Ascending aorta (tissue), 2 donors: ENCODE results near the gene RGS7. TPM values are rescaled to one million over a fixed set of nuclear protein-coding genes. Genes with fewer than 3 reads are reported as not detected.

Source experiments
- DNase-seq, 2 donors: peaks; one replicate each; pipeline ENCODE4 v3.0.0-alpha.2; 2019; ENCODE audit warnings: low spot score in 2 of 2
- H3K27ac ChIP-seq, 2 donors: fragments of 200-600 bp; sonication (generic); one replicate each; pipeline ENCODE4 v1.5.1; 2016 to 2017; ENCODE audit warnings: mild to moderate bottlenecking in 1 of 2
- H3K27me3 ChIP-seq: fragments of 200-600 bp; sonication (generic); one replicate; pipeline ENCODE4 v1.5.1; 2017
- H3K36me3 ChIP-seq, 2 donors: fragments of 200-600 bp; sonication (generic); one replicate each; pipeline ENCODE4 v1.5.1; 2016
- H3K4me1 ChIP-seq, 2 donors: fragments of 200-600 bp; sonication (generic); one replicate each; pipeline ENCODE4 v1.5.1; 2016 to 2017; ENCODE audit warnings: mild to moderate bottlenecking in 1 of 2
- H3K4me3 ChIP-seq, 2 donors: fragments of 200-600 bp; sonication (generic); one replicate each; pipeline ENCODE4 v1.5.1; 2016 to 2017; ENCODE audit warnings: mild to moderate bottlenecking in 1 of 2
- H3K9me3 ChIP-seq, 2 donors: fragments of 200-600 bp; sonication (generic); one replicate each; pipeline ENCODE4 v1.5.1; 2016
- CTCF ChIP-seq, 3 experiments: fragments of 200-600 bp in 2 of 3; fragments of 450-650 bp in 1 of 3; sonication (generic) in 2 of 3; IDR thresholded peaks; one replicate each; pipeline ENCODE4 v1.5.1; 2016 to 2019; ENCODE audit warnings: antibody characterized with exemption in 3 of 3, mild to moderate bottlenecking in 1 of 3, moderate library complexity in 1 of 3
- intact Hi-C: fragments of 100-400 bp; cut with DNase I; formaldehyde crosslinking; loops from one replicate; pipeline ENCODE4 v1.15.1; 2023
- total RNA-seq: library from RNA; depleted of rRNA; stranded (reverse); fragments of >200 nt; gene quantifications from one replicate; pipeline ENCODE4 v1.1.0, GENCODE V29; 2016

Gene RGS7
- total RNA-seq, 1 donor from 2014 or later, result not detected

- TF ChIP-seq CTCF (IDR thresholded peaks at IDR 0.05), result no peak
- intact Hi-C loops, result no loop called here
- Histone ChIP-seq H3K4me1 (no peaks in the 10 kb centered on the region), H3K27ac (no peak overlapping the region), H3K27me3 (no peaks in the 10 kb centered on the region), H3K36me3 (no peaks in the 10 kb centered on the region), H3K4me3 (no peak overlapping the region), H3K9me3 (no peaks in the 10 kb centered on the region)
- no peak for DNase-seq
Observed at GRCh38 chr1:240965581-240966091, 391.4 kb downstream of the RGS7 start.

GRCh38 chr1:240962086-240962485 is 394.9 kb downstream of the RGS7 start:
- no peaks in the 10 kb centered on the region for H3K36me3 ChIP-seq
- H3K27ac ChIP-seq, result no peak overlapping the region
- no peaks in the 10 kb centered on the region for H3K27me3 ChIP-seq
- no peaks in the 10 kb centered on the region for H3K4me1 ChIP-seq
- H3K9me3 ChIP-seq, result no peaks in the 10 kb centered on the region
- H3K4me3 ChIP-seq, result no peak overlapping the region
- no peak for TF ChIP-seq CTCF (IDR thresholded peaks at IDR 0.05)
- intact Hi-C loops, result no loop called here
- DNase-seq, result no peak

GRCh38 chr1:240956424-240956823 is 400.6 kb downstream of the RGS7 start:
- no peak for TF ChIP-seq CTCF (IDR thresholded peaks at IDR 0.05)
- no peak overlapping the region for H3K27ac ChIP-seq
- intact Hi-C loops, result no loop called here
- no peaks in the 10 kb centered on the region for H3K36me3 ChIP-seq
- no peaks in the 10 kb centered on the region for H3K9me3 ChIP-seq
- no peak for DNase-seq
- H3K4me3 ChIP-seq, result no peak overlapping the region
- no peaks in the 10 kb centered on the region for H3K4me1 ChIP-seq
- H3K27me3 ChIP-seq, result no peaks in the 10 kb centered on the region

- Histone ChIP-seq H3K27me3 (no peaks in the 10 kb centered on the region), H3K4me1 (no peaks in the 10 kb centered on the region), H3K9me3 (no peaks in the 10 kb centered on the region), H3K27ac (no peak overlapping the region), H3K4me3 (no peak overlapping the region), H3K36me3 (no peaks in the 10 kb centered on the region)
- no peak for TF ChIP-seq CTCF (IDR thresholded peaks at IDR 0.05)
- intact Hi-C loops, result no loop called here
- no peak for DNase-seq
Observed at GRCh38 chr1:240956020-240956419, 401.0 kb downstream of the RGS7 start.

GRCh38 chr1:240947438-240948224 is 409.4 kb downstream of the RGS7 start:
- Histone ChIP-seq H3K4me3 (no peak overlapping the region), H3K9me3 (no peaks in the 10 kb centered on the region), H3K4me1 (no peaks in the 10 kb centered on the region), H3K36me3 (no peaks in the 10 kb centered on the region), H3K27ac (no peak overlapping the region), H3K27me3 (no peaks in the 10 kb centered on the region)
- TF ChIP-seq CTCF (IDR thresholded peaks at IDR 0.05), result no peak
- DNase-seq, result no peak
- intact Hi-C loops, result no loop called here
